Islet precursor cell (in vitro differentiated cells): ENCODE results near the gene MYO3A.

Experiments used
- DNase-seq: peaks from one replicate; pipeline ENCODE4 v3.0.0-alpha.2; 2018

The MYO3A gene

DNA sequence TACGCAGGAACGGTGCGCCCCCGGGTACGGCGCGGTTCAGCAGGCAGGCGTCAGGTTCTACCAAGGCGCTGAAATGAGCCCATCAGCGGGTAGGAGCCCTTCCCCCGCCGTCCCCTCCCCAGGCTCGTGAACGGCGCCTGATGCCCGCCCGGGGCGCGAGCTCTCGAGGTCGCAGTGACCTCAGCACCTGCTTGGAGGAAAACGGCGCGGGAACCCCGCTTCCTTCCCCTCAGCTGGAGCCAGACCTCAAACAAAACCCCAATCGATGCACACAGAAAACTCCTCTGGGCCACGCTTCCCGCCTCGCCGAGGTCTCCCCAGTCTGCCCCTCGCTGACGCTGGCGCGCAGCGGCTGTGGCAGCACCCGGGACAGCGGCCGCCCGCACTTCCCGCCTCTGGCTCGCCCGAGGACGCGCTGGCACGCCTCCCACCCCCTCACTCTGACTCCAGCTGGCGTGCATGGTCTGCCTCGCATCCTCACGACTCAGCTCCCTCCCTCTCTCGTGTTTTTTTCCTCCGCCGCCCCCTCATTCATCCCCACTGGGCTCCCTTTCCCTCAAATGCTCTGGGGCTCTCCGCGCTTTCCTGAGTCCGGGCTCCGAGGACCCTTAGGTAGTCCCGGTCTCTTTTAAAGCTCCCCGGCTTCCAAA lies 282.0 kb downstream of the MYO3A start:
- peak; percentile 87 for DNase-seq

- DNase-seq: no peak
Observed at GRCh38 chr10:26216585-26217395, 282.8 kb downstream of the MYO3A start, which contains the start of gene GAD2. GAD2 (plus strand) TSS chr10:26216774; CDS start chr10:26216810, 36 bp downstream.

DNA sequence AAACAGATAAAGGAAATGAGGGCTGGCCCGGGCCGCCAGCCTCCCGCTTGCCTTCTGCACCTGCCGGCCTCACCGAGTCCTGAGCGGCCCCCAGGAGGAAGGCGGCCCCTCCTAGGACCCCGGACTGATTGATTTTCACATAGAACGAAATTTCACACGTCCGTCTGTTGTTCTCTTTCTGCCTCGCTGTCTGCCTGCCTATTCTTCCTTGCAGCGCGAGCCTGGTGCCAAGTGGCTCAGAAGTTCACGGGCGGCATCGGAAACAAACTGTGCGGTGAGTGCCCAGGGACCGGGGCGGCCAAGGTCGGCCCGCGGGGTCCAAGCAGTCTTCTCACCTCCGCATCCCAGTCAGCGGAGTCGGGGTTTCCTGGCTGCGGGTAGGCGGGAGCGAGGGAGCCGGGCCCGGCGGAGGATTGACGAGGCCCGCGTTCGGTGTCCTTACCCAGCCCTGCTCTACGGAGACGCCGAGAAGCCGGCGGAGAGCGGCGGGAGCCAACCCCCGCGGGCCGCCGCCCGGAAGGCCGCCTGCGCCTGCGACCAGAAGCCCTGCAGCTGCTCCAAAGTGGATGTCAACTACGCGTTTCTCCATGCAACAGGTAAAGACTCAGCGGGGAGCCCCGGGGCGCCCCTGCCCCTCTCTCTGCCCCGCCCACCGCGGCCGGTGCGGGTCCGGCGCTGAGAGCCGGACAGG lies 283.5 kb downstream of the MYO3A start:
- no peak for DNase-seq

- DNase-seq: no peak
Observed at GRCh38 chr10:26219676-26220075, 285.6 kb downstream of the MYO3A start.

GRCh38 chr10:26220901-26221300 lies 286.9 kb downstream of the MYO3A start:
- DNase-seq: no peak

DNA sequence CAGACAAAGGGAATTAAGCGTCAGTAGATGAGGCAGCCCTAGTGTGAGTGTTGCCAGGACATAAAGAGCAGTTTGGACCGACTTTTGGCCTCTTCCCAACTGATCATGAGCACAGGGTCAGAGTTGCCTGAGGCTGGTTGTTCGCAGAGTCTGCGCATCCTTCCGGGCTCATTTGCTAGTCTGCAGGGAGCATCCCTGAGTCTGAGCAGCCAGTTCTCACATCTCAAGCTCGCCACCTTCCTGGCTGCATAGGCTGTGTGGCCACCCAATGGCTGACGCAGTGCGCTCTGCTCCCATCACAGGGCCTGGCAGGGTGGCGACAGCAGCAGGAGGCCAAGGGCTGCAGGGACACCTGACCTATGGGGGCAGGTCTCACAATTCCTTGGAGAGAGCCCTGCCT lies 287.5 kb downstream of the MYO3A start:
- DNase-seq: no peak

DNA sequence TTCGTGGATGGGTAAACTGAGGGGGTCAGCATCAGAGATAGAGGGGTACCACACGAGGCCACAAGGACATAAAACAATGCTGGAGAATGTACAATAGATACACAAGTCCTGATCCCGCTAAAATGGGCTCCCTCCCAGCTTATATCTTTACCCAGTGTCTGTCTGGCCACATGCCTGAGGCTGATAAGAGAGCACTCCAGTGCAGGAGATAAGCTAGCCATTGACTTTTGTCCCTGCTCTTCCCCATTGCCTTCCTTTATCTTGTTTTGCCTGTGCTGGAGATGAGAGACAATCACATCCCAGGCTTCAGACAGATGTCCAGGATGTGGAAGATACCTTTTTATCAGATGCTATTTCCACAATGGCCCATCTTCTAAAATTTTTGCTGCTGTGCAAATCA lies 288.5 kb downstream of the MYO3A start:
- no peak for DNase-seq

GRCh38 chr10:26225322-26225721 lies 291.3 kb downstream of the MYO3A start:
- no peak for DNase-seq

GRCh38 chr10:26227786-26228185 lies 293.8 kb downstream of the MYO3A start:
- DNase-seq: no peak

- DNase-seq: no peak
Observed at GRCh38 chr10:26232174-26232573, 298.1 kb downstream of the MYO3A start.

GRCh38 chr10:26235761-26236160 lies 301.7 kb downstream of the MYO3A start:
- no peak for DNase-seq

- no peak for DNase-seq
Observed at GRCh38 chr10:26238378-26238777, 304.3 kb downstream of the MYO3A start.

GRCh38 chr10:26242706-26243350 lies 308.8 kb downstream of the MYO3A start:
- no peak for DNase-seq

- DNase-seq: no peak
Observed at GRCh38 chr10:26243351-26243720, 309.3 kb downstream of the MYO3A start.

GRCh38 chr10:26249681-26250080 lies 315.7 kb downstream of the MYO3A start:
- DNase-seq: peak; percentile 36

DNA sequence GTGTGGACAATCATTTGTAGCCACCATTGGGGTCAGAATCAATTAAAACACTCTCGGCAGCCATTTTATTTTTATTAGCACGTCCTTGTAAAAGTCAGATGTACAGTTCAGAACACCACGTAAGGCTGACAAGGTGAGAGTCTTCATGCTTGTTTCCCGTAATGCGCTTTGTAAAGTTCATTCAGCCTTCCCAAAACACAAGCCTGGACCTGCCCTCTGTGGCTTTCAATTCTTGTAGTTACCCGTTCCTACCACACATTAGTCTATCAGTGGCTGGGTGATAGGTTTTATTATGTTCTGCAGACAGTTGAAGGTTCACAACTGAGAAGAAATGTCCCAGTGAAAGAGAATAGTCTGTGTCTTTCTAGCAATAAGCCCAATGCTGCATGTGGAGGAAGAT lies 317.9 kb downstream of the MYO3A start:
- peak; percentile 22 for DNase-seq

DNA sequence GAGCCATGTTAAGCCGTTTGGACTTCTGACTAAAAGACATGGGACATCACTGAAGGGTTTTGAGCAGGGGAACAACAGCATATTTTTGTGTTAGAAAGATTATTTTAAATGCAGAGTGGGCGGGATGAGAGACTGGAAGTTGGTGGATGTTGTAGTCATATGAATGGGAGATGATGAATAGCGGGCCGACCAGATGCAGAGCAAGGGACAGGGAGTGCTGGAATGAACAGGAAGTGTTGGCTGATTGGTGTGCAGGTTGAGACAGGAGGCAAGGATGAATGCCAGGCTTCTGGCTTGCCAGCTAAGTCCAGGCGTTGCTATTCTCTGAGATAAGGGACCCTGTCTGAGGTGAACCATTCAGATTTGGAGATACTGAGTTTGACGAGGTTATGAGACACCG lies 320.6 kb downstream of the MYO3A start:
- DNase-seq: peak; percentile 50

DNA sequence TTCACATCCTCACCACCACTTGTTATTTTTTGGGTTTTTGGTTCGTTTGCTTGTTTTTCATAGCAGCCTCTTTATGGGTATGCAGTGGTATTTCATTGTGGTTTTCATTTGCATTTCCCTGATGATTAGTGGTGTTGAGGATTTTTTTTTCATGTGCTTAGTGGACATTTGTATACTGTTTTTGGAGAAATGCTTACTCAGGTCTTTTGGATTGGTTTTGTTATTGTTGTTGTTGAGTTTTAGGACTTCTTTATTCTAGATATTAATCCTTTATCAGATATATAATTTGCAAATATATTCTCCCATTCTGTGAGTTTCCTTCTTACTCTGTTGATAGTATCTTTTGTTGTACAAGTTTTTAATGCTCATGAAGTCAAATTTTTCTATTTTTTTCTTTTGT lies 325.3 kb downstream of the MYO3A start:
- DNase-seq: no peak
